Measurements from ENCODE around the gene ZNF235.
"Not testable (repeated sequence)": the region's sequence is repeated elsewhere in the genome, so short reads cannot be mapped to it uniquely, and the experiment has no call there.

GRCh38 chr19:44334639-44335038 is 29.8 kb upstream of the ZNF235 start:
- not testable (repeated sequence) for TF ChIP-seq EZH2phosphoT487, CTCF (IDR thresholded peaks at IDR 0.05; ENCODE audit: low read length)
